ENCODE measurements around the gene LETM1.

LETM1 gene

GRCh38 chr4:1863297-1864033, 7.5 kb upstream of the LETM1 start:
- TF ChIP-seq PPARA (CRISPR knock-in tag; IDR thresholded peaks at IDR 0.05; ENCODE audit: borderline replicate concordance) = no peak
- ATAC-seq = no peak

- no peak for ATAC-seq
- TF ChIP-seq CSDC2 (CRISPR knock-in tag; IDR thresholded peaks at IDR 0.05) (no peak), RARB (CRISPR knock-in tag; IDR thresholded peaks at IDR 0.05) (no peak), OSR1 (CRISPR knock-in tag; IDR thresholded peaks at IDR 0.05) (no peak), ZC3H10 (CRISPR knock-in tag; IDR thresholded peaks at IDR 0.05) (no peak), ISL1 (CRISPR knock-in tag; IDR thresholded peaks at IDR 0.05) (no peak), PATZ1 (CRISPR knock-in tag; IDR thresholded peaks at IDR 0.05; ENCODE audit: borderline replicate concordance) (no peak), CSRNP3 (CRISPR knock-in tag; IDR thresholded peaks at IDR 0.05) (no peak), ESRRG (CRISPR knock-in tag; IDR thresholded peaks at IDR 0.05) (no peak), ZFP30 (CRISPR knock-in tag; IDR thresholded peaks at IDR 0.05) (no peak), POU6F1 (CRISPR knock-in tag; IDR thresholded peaks at IDR 0.05; ENCODE audit: borderline replicate concordance, low read depth) (no peak), TSHZ2 (CRISPR knock-in tag; IDR thresholded peaks at IDR 0.05) (no peak), SNAI2 (CRISPR knock-in tag; IDR thresholded peaks at IDR 0.05) (no peak), PPARA (CRISPR knock-in tag; IDR thresholded peaks at IDR 0.05; ENCODE audit: borderline replicate concordance) (no peak), CREB5 (CRISPR knock-in tag; IDR thresholded peaks at IDR 0.05; ENCODE audit: low read depth) (no peak), TOX (CRISPR knock-in tag; IDR thresholded peaks at IDR 0.05; ENCODE audit: borderline replicate concordance) (no peak)
Observed at GRCh38 chr4:1862961-1863296, 7.0 kb upstream of the LETM1 start.

GRCh38 chr4:1862055-1862911, 6.3 kb upstream of the LETM1 start:
- ATAC-seq = no peak
- no peak for TF ChIP-seq PATZ1 (CRISPR knock-in tag; IDR thresholded peaks at IDR 0.05; ENCODE audit: borderline replicate concordance)
- no peak for TF ChIP-seq ZC3H10 (CRISPR knock-in tag; IDR thresholded peaks at IDR 0.05)
- no peak for TF ChIP-seq BACH2 (CRISPR knock-in tag; IDR thresholded peaks at IDR 0.05; ENCODE audit: borderline replicate concordance)
- TF ChIP-seq GLIS3 (CRISPR knock-in tag; IDR thresholded peaks at IDR 0.05) = no peak
- no peak for TF ChIP-seq CREB5 (CRISPR knock-in tag; IDR thresholded peaks at IDR 0.05; ENCODE audit: low read depth)
- no peak for TF ChIP-seq CSRNP3 (CRISPR knock-in tag; IDR thresholded peaks at IDR 0.05)
- TF ChIP-seq SNAI2 (CRISPR knock-in tag; IDR thresholded peaks at IDR 0.05) = no peak
- no peak for TF ChIP-seq PPARA (CRISPR knock-in tag; IDR thresholded peaks at IDR 0.05; ENCODE audit: borderline replicate concordance)
- TF ChIP-seq ZFP3 (CRISPR knock-in tag; IDR thresholded peaks at IDR 0.05) = no peak
- no peak for TF ChIP-seq ARNTL (CRISPR knock-in tag; IDR thresholded peaks at IDR 0.05; ENCODE audit: borderline replicate concordance, low read depth)
- no peak for TF ChIP-seq OSR1 (CRISPR knock-in tag; IDR thresholded peaks at IDR 0.05)
- no peak for TF ChIP-seq ZNF8 (CRISPR knock-in tag; IDR thresholded peaks at IDR 0.05)

All from SK-N-SH treated with all-trans-retinoic acid at 6 μM for 48 hours (cell line).